Measurements from ENCODE around the gene SAMSN1. TPM values are rescaled to one million over a fixed set of nuclear protein-coding genes. Genes with fewer than 3 reads are reported as not detected.

The SAMSN1 gene
- total and polyA plus RNA-seq, 2 of the 8 experiments (the other 6 are each of a cell fraction or from before 2014, with no cell fraction given), result 0.50 to 3.0 TPM

- TF ChIP-seq E2F6 (IDR thresholded peaks at IDR 0.05) (no peak), ATF2 (IDR thresholded peaks at IDR 0.05; ENCODE audit: low read length) (no peak), POU5F1 (IDR thresholded peaks at IDR 0.05; ENCODE audit: low read depth, low read length) (no peak), PHF8 (conservative IDR thresholded peaks at IDR 0.05; ENCODE audit: low read depth, low read length) (no peak), CHD7 (IDR thresholded peaks at IDR 0.05; ENCODE audit: insufficient replicate concordance, low read length) (no peak), ZNF274 (IDR thresholded peaks at IDR 0.05; ENCODE audit: borderline replicate concordance, extremely low read depth, low read length) (no peak), SP1 (IDR thresholded peaks at IDR 0.05; ENCODE audit: low read depth, low read length) (no peak), CHD1 (IDR thresholded peaks at IDR 0.05; ENCODE audit: low read depth, low read length) (no peak), TAF1 (IDR thresholded peaks at IDR 0.05; ENCODE audit: low read depth, low read length) (no peak)
These were observed 54.8 kb downstream of the SAMSN1 start (continued) for GRCh38 chr21:14491269-14491681.

All from H1 (cell line).